ENCODE results near the gene SLC31A2.
A peak's percentile ranks its signal among the peaks of the same experiment; 100 is the strongest.

SLC31A2 gene

DNA sequence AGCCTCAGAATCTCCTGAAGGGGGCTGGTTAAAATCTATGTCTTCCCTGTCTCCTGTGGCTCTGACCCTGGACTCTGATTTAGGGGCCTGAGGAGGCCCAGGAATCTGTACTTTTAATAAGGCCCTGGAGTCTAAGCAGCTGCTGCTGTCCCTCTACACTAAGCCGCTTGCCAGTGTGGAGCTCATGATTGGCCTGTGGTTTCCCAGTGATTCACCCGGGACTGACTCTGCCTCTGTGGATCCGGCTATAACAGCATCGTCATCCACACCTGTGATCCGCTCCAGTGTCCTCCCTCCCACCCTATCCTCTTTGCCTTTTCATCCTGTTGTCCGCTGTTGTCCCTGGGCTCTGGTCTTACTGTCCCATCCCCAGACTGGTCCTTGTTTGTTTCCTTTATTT lies 3.7 kb downstream of the SLC31A2 start:
- TF ChIP-seq, protein P1, sequence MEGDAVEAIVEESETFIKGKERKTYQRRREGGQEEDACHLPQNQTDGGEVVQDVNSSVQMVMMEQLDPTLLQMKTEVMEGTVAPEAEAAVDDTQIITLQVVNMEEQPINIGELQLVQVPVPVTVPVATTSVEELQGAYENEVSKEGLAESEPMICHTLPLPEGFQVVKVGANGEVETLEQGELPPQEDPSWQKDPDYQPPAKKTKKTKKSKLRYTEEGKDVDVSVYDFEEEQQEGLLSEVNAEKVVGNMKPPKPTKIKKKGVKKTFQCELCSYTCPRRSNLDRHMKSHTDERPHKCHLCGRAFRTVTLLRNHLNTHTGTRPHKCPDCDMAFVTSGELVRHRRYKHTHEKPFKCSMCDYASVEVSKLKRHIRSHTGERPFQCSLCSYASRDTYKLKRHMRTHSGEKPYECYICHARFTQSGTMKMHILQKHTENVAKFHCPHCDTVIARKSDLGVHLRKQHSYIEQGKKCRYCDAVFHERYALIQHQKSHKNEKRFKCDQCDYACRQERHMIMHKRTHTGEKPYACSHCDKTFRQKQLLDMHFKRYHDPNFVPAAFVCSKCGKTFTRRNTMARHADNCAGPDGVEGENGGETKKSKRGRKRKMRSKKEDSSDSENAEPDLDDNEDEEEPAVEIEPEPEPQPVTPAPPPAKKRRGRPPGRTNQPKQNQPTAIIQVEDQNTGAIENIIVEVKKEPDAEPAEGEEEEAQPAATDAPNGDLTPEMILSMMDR (conservative IDR thresholded peaks at IDR 0.05; ENCODE audit: low read depth, low read length): no peak
- DNase-seq (ENCODE audit: low read depth): peak; percentile 68
- H3K4me3 ChIP-seq (ENCODE audit: low read depth, low read length): no peak overlapping the region

DNA sequence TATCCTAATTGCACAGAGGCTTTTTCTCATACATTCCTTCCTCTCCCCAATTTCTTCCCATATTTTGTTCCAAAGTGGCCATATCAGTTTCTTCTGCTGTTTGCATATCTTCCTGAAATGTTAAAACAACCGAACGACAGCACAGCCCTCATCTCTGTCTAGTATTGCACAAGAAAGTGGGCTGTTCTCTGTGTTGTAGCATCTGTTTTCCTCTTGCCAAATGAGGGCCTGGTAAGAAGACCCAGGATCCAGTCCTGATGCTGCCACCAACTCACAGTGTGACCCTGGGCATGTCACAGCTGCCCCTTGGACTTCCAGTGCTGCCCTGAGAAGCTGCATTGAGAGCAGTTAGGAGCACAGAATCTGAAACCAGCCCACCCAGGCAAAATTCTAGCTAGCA lies 4.1 kb downstream of the SLC31A2 start:
- peak; percentile 39 for DNase-seq (ENCODE audit: low read depth)
- H3K4me3 ChIP-seq (ENCODE audit: low read depth, low read length): no peak overlapping the region
- TF ChIP-seq, protein P1 (conservative IDR thresholded peaks at IDR 0.05; ENCODE audit: low read depth, low read length): no peak

DNA sequence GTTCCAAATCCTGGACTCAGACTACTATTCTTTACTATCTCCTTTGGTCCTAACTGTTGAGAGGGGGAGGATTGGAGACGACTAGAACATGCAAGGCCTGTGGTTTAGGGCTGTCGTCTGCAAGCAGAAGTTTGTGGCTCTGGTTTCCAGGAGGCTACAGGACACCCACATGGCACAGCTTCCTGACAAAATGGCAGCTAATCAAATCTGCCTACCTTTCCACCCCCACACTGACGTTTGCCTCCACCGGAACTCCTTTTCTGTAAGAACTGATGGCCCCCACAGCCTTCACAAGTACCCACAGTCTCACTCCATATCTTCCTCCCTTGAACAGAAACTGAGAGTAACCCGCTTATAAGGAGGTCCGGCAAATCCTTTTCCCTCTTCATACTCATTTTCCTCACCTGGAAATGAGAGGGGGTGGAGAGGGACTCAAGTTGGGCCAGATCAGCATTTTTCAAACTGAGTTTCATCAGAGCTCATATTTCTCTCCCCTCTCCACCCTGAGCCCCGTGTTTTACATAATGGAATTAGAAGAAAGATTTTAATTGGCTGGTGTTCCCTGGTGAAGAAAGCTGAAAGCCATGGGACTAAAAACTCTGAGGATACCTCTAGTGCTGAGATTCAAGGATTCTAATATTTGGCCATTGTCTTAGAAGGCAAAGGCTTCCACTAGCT lies 5.2 kb downstream of the SLC31A2 start:
- no peak overlapping the region for H3K4me3 ChIP-seq (ENCODE audit: low read depth, low read length)
- TF ChIP-seq, protein P1 (conservative IDR thresholded peaks at IDR 0.05; ENCODE audit: low read depth, low read length): no peak
- DNase-seq (ENCODE audit: low read depth): no peak

DNA sequence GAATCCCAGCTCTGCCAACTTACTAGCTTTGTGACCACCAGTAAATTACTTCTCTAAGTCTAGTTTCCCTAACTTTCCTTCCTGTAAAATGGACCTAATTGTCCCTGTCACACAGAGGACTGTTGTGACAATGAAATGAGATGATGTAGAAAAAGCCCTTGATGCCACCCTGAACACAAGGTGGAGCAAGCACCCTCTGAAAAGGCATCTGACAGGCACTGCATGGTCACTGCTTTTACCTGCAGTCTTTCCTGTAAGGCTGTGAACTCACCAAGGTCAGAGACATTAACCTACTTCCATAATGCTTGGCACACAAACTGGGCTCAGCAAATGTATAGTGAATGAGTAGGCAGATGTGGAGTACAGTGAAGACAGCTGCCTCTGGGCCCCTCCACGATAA lies 6.1 kb downstream of the SLC31A2 start:
- DNase-seq (ENCODE audit: low read depth): no peak
- TF ChIP-seq, protein P1 (conservative IDR thresholded peaks at IDR 0.05; ENCODE audit: low read depth, low read length): no peak
- H3K4me3 ChIP-seq (ENCODE audit: low read depth, low read length): no peak overlapping the region

DNA sequence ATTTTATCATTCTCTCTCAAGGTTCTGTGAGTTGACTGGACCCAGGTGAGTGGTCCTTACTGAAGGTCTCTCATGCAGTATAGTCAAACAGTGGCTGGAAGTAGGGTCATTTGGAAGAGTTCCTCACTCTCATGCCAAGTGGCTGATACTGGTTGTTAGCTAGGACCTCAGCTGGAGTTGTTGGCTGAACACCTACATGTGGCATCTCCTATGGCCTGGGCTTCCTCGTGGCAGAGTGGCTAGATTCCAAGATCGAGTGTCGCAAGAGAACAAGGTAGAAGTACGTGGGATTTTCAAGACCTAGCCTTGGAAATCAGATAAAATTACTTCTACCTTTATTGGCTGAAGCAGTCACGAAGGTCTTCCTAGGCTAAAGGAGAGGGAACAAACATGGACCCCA lies 7.6 kb downstream of the SLC31A2 start:
- TF ChIP-seq, protein P1 (conservative IDR thresholded peaks at IDR 0.05; ENCODE audit: low read depth, low read length): no peak
- no peak for DNase-seq (ENCODE audit: low read depth)
- no peak overlapping the region for H3K4me3 ChIP-seq (ENCODE audit: low read depth, low read length)

DNA sequence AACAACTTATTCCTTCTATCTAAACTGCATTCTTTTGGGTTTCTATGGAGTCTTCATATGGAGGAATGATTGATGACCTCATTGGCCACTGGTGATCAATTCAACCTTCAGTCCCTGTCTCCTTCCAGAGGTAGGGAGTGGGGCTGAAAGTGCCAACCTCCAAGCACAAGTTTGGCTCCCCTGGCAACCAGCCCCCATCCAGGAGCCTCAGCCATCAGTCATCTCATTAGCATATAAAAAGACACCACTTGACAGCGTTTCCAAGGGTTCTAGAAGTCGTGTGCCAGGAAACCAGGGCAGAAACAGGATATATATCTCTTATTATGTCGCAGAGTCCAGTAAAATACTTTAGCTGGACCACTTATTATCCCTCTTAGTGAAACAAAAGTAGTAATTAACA lies 9.8 kb downstream of the SLC31A2 start:
- no peak overlapping the region for H3K4me3 ChIP-seq (ENCODE audit: low read depth, low read length)
- TF ChIP-seq, protein P1 (conservative IDR thresholded peaks at IDR 0.05; ENCODE audit: low read depth, low read length): no peak
- DNase-seq (ENCODE audit: low read depth): no peak

DNA sequence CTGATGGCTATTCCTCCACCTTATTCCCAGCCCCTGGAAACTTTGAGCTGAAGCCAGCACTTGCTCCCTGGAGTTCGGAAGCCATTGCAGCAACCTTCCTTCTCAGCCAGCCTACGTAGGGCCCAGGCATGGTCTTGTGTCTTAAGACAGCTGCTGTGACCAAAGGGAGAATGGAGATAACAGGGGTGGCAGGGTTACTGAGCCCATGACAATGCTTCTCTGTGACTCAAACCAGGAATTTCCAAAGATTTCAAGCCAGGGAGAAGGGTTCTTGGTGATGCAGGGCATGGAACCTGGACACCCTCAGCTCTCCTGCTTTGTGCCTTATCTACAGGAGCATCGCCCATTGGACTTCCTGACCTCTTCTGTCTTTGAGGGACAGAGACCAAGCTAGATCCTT lies 12.2 kb downstream of the SLC31A2 start:
- DNase-seq (ENCODE audit: low read depth): no peak
- TF ChIP-seq, protein P1 (conservative IDR thresholded peaks at IDR 0.05; ENCODE audit: low read depth, low read length): no peak
- H3K4me3 ChIP-seq (ENCODE audit: low read depth, low read length): no peak overlapping the region
